ENCODE measurements around the gene HES2.
"Not testable (repeated sequence)": the region's sequence is repeated elsewhere in the genome, so short reads cannot be mapped to it uniquely, and the experiment has no call there.

The HES2 gene

DNA sequence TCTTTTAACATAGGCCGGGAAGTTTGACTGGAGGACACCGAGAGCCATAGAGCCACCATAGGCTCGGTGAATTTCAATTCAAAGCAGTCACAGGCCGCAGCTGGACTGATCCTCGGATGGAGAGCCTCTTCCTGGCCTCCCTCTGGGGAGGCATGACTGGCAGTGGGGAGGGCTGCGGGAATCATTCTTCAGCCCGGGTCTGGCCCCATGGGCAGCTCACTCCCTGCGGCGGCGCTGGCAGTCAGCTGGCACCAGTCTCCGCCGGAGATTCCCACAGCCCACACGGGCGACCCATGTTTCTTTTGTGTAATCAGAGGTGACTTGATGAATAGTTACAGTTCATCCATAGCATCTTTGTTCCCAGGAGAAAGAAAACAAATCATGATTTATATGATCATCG, 15.4 kb upstream of the HES2 start:
- DNase-seq: no peak

DNA sequence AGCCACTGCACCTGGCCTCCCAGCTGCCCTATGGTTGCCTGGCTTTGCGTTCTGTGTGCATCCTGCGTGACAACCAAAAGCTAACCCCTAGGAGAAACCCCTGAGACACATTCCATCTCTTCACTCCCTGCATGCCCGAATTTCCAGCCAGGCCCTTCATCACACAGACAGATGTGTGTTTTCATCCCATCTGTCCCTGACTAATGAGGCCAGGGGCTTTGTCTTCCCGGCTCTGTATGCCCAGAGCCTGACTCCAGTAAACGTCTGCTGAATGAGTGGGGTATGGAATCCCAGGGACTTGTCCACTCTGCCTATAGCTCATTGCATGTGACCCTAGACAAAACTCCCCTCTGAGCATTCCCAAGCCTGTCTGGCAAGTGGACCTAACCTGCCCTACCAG, 14.5 kb upstream of the HES2 start:
- no peak for DNase-seq

DNA sequence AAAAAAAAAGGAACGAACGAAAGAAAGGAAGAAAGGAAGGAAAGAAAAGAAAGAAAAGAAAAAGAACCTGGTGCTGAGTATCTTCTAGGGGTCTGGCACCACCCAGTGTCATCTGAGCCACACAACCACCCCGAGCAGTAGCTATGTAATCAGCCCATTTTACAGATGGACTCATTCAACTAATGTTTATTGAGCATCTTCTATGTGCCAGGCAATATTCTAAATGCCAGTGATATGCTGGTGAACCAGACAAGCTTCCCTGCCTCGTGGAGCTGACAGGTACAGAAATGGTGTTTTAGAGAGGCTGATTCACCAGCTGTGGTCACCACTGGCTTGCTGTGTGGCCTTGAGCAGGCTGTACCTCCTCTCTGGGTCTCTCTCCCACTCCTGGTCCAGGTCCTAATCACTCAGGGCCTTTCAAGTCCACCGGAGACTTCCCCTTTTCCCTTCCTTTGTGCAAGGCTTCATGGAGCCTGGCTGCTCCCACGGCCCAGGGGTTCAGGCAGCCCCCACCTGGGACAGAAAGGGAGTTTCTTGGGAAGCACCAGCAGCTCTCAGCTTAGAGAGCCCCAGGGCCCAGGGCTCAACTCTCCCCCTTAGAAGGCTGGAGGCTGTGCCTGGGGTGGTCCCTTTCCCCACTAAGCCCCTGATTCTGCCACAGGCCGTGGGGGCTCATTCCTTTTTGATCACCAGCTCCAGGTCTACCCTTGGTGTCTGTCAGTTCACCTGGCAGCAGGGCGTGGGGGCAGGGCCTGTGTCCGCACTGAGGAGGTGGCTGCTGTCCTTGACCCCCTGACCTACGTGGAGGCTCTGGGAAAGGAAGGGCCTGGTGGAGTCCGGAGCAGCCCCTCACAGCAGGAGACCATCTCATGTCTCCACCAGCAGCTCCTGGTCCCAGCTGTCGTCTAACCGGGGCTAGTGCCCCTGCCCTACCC, 12.2 kb upstream of the HES2 start:
- not testable (repeated sequence) for DNase-seq

DNA sequence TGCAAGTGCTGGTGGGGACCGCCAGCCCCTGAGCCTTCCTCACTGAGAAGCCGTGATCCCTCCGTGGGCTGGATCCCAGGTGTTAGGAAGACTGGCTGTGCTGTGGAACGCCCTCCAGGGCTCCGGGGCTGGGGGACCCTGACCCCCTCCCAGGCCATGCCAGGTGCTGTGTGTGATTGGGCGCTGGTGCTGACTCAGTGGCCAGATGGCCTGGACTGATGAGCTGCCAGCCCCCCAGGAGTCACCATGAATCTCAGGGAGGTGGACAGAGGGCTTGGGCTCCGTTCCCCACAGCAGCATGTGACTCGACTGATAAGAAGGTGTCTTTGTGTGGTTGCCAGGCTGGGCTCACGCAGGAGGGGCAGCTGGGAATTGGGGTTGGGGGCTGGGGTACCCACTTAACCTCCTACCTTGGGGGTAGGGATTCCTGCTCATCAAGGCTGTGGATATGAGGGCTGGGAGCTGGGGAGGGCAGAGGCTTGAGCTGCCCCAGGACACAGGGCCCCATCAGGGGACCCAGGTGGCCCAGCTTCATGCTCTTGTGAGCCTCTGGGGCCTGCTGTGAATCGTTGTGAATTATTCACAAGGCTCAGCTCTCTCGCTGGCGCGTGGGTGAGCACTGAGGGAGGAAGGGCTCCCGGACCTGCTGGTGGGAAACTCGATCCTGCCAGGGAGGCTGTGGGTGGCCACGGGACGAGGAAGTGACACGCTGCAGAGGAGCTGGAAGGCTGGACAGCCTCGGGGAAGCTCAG, 10.1 kb upstream of the HES2 start:
- not testable (repeated sequence) for DNase-seq

DNA sequence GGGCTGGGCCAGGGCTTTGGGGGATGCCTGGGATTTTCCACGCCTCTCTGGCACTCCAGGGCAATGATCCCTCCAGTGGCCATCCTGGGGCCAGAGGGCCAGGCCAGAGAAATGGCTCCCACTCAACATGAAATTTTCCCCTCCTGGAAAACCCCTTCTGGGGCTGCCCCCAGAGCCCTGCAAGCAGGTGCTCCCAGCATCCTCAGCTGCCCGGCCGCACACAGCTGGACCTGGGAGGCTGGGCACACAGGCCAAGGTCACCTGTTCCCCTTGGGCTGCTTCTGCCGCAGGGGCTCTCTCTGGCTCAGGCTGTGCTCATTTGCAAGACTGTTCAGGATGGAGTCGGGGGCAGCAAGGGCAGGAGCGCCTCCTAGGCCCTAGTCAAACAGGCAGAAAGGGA, 8.7 kb upstream of the HES2 start:
- not testable (repeated sequence) for DNase-seq

DNA sequence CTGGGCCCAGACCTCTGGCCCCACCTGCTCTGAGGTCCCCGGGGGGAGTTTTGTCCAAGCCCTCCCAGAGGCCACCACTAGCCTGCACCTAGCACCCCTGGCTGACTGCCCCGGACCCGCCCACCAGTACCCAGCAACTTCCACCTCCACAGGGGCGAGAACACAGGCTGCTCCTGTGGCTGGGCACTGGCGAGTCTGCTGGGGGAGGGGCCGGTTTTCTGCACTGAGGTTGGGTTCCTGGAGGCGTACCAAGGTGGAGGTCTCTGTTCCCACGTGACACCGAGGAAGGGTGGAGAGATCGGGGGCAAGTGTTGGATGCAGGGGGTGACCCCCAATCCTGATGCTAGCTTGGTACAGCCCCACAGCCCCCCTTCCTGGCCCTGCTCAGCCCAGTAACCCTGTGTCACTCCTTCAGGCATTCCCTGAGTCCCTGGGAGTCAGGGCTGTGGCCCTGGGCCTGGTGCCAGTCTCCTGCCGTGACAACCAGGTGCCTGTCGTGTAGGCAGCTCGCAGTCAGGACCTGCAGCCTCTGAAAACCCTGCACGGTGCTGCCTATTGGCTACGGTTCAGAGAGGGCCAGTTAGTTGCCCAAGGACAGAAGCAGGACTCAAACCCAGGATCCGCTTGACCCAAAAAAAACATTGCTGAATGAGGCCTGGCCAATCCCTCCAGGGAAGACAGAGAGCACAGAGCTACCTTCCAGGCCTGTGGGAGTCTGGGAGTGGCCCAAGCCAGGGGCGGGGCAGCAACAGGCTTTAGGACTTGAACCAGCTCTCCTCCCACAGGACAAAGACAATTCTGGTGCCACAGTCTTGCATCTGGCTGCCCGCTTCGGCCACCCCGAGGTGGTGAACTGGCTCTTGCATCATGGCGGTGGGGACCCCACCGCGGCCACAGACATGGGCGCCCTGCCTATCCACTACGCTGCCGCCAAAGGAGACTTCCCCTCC, 8.0 kb upstream of the HES2 start:
- no peak for DNase-seq

DNA sequence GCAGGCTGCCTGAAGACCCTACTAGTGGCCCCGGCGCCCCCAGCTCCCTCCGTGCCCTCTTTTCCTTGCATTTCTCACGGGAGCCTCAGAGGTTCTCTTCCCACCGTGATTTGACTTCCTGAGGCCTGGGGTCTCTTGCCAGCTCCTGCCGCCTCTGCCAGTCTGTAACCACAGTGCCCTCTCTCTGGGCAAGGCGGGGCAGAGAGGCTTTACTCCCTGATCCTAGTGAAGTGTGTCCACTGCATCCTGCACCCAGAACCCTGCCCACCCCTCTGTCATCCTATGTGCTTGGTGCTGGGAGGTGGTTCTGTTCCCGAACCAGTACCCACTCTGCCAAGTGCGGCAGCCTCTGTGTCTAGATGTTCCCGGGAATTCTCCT, 7.2 kb upstream of the HES2 start:
- no peak for DNase-seq

DNA sequence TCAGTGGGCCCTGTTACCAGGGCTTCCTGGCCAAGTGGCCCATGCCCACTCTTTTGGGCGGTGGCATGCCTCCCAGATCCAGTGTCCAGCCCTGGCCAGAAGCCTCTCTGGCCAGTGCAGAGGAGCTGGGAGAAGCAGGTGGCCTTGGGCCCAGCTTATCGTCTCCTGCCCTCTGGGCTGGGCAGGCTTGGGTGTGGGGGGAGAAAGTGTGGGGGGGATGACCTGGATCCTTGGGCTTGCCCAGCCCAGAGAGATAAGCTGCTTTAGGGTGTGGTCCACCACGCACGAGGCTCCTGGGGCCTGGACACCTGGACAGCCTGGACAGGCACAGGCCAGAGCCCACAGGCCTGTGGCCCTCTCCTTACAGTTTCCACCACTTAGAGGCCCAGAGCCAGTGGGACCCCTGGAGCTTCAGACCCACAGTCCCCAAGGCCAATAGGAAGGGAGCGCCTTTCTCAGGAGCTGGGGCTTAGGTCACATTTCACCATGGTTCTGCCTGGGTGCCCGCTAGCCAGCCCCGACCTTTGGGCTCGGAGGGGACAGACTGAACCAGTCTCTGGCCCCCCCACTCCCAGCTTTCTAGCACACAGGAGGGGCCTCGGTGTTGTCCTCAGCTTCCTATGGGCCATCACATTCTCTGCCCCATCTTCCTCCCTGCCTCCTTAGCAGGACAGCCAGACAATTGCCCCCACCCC, 6.7 kb upstream of the HES2 start:
- DNase-seq: no peak

DNA sequence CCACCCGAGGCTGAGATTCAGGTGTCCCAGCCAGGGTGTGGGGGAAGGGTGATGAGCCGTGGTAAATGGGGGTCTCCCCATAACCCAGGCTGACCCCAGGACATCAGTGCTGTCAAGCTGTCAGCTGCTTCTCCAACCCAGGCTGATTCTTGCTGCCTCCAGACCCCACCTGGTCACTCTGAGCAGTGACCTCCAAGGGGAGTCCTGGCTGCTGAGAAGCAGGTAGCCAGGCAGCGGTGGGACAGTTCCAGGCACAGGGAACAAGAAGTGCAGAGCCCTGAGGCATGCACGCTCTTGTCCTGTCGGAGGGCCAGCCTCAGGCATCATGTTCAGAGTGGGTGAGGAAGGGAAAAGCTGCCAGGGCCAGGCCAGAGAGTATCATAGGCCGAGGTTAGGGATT, 5.9 kb upstream of the HES2 start:
- no peak for DNase-seq

DNA sequence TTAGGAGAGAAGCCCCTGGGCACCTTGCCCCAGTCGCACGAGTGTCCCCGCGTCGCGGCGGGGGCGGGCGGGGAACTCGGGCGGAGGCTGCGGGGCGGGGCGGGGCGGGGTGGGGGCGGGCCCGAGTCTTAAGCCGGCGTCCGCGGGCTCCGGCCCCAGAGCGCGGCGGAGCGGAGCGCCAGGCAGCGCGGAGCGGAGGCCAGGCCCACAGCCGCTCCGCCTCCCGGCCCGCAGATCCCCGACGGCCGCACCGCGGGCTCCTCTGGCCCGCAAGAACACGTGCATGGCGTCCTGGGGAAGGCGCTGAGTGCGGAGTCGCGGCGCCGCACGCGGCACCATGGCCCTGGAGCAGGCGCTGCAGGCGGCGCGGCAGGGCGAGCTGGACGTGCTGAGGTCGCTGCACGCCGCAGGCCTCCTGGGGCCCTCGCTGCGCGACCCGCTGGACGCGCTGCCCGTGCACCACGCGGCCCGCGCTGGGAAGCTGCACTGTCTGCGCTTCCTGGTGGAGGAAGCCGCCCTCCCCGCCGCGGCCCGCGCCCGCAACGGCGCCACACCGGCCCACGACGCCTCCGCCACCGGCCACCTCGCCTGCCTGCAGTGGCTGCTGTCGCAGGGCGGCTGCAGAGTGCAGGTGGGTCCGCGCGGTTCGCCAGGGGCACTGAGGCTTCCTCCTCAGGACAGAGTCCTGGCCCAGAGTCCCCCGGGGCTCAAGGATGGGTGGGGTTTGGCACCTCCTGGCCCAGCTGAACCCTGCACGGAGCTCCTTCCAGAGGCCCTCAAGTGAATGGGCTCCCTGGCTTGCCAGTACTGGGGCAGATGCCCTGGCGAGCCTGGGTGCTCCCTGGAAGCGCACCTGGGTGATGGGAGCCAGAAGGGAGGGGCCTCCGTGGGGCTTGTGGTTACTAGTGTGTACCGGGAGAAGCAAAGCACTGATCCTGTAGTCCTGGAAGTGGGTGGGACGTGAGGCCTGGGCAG, 5.2 kb upstream of the HES2 start, which contains the start of gene ESPN:
Gene ESPN, plus strand, starts transcription at position 158 of the 975 bp plus-strand sequence. Its CDS starts 180 bp downstream, at position 338.
- no peak for DNase-seq

DNA sequence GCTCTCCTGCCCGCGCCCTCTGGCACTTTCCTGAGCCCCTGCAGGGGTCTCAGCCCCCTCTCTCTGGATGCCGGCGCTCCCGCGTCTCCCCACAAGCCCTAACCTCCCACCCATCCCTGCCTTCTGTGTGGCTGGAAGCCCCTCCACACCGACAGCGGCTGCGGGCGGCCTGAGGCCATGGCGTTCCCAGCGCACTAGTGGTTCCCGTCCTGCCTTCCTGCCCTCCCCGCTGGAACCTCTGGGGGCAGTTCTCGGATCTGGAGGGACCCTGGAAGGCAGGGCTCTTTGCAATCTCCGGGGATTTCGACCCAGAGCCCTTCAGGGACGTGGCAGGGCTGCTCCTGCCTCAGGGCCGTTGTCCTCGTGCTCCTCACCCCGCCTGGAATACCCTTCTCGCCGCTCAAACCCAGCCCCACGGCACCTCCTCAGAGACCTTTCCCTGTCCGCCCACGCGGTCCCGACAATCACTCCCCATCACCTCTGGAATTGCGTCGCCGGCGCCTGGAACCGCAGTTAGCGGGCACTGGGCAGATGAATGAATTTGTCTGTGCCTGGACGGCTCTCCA, 4.4 kb upstream of the HES2 start:
- no peak for DNase-seq

DNA sequence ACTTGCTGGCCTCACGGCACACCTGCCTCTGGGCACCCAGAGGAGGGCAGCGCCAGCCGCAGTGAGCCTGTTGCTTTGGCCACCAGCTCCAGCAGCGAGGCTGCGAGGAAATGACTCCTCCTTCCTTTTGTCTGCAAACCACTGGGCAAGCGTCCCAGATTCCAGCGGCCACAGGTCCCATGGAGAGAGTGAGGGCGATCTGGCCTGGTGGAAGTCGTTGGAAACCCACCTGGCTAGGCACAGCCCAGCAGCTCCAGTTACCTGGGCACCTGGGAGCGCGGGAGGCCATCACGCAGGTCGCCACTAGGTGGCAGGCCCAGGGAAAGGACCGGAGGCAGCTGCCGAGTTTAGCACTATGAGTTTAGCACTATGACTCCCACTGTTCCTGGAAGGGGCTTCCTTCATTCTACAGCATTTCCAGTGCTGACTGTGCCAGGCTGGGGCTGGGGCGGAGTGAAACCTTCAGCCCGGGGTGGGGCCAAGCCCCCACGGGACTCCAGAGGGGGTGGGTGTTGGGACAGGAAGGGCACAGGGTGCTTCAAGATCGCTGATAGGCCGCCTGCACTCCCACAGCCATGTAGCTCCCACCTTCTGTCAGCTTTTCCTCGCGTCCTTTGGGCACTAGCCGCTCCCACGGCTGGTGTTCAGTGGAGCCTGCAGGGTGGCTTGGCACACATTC, 3.7 kb upstream of the HES2 start:
- DNase-seq: peak; percentile 69

DNA sequence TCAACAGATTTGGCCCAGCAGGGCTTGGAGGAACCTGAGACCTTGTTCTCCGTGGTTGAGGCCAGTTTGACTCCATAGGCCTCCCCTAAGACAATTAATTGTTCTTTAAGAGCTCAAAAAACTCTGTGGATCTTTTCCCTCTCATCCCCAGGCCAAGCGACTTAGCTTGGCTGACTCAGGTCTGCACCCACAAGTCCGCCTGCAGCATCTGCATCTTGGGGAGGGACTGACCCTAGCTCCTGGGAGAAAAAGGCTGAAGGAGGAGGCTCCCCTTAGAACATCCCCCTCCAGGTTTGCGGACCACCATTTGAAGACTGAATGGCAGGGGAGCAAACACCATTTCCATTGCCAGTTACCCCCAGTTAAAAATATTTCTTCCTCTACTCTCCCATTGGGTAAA, 1.5 kb upstream of the HES2 start:
- DNase-seq: no peak

DNA sequence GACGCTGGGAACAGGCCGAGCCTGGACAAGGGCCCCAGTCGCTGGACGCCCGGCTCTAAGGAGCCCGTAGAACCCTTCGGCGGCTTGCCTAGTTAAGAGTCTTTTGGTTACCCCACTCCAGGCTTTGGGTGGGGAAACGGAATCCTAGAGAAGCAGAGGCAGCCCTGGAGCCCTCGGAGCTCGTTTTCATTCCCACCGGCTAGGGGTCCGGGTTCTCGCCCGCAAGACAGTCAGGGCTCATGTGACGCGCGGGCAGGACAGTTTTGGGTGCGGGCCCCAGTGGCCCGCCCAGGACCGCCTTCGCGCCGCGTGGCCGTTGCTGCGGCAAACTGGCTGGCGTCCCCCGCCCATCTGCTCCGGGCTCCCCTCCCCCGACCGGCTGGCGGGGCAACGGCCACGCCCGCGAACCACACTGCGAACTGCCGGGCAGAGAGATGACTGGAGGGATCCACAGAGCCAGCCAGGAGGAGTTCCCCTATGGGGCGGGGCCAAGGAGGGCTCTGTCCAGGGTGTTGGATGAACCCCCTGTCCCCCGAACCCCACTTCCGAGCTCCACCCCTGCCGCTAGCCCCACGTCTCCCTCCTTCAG, 829 bp upstream of the HES2 start:
- no peak for DNase-seq

DNA sequence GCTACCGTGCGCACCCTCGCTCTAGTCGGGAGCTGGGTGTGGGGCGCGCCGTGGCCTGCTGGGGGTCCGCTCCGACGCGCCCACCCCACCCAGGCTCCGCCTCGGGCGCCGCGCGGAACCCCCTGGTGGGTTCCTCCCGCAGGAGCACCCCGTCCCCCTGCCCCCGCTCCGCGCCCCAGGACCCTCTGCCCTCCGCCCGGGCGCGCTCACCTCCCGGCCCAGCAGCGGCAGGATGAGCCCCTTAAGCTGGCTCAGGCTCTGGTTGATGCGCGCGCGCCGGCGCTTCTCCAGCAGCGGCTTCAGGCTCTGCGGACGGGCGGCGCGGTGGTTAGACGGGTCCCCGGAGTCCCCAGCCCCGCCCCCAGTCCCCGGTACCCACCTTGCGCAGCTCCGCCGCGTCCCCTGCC, 319 bp downstream of the HES2 start:
- DNase-seq: no peak

DNA sequence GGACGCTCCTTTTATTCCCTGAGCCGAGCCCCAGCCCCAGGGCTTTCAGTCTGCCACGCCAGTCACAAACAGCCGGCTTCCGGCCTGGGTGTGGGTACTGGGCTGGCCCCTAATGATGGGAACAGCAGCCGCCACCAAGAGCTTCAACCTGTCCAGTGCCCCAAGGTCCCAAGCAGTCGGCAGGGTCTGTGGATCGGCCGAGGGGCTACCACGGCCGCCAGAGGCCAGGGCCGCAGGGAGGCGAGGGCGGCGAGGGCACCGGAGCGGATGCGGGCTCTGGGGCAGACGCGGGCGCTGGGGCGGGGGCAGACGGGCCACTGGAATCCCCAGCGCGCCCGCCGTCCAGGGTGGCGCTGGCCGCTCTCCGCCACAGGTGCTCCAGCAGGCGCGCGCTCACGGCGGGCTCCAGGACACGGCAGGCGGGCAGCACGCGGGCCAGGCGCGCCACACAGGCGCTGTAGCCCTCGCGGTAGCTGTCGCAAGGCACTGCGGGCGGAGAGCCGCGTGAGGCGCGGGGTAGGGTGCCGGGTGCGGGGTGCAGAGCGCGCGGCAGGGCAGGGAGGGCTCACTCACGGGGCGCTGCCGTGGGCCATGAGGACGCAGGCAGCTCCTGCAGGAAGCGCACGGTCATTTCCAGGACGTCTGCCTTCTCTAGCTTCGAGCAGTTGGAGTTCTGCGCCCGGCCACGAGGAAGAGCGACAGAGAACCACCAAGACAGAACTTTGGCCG, 887 bp downstream of the HES2 start:
- no peak for DNase-seq

DNA sequence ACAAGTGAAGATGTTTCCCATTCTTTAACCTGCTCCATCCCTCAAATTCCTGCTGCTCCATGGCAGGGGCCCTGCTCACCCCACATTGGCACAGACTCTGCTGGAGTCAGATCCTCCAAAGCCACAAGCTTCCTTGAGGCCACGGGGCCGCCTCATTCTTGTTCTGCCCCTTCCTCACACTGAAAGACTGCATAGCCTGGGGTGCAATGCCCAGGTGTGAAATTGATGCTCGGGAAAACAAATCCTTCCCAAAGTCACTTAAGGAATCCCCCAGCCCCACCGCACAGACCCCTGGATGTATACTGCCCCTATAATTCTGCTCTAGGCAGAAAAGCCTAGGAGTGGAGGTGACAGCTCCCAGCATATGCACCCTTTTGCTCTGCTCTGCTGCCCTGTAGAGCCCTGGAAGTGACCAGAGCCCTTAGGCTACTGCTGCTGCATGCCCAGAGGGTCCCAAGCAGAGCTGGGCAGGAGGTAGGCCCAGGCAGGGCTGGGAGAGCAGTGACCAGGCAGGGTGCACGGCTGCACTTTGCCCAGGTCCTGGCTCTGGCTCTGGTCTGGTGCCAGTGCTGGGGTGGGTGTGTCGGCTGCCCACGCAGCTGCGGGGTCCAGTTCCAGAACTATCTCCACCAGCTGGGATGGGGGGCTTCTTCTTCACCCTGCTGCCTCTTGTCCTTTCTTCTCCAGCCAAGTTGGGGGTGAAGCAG, 1.6 kb downstream of the HES2 start:
- DNase-seq: no peak

DNA sequence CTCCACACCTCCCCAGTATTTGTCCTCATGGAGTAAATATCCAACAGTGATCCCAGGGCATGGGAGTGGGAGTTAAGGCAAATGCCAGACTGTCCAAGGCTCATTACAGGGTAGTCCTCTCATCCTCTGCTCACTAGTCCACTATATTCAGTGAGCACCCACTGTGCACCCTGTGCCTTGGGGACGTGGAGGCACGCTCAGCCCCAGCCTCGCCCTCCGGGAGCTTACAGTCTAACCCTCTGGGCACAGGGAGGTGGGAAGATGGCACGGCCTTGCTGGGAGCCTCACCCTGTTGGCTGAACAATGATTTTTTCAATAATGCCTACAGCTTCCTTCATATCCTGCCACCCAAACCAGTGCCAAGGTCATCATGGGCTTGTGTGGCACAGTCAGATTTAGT, 2.8 kb downstream of the HES2 start:
- no peak for DNase-seq

Data from stimulated activated naive CD4-positive, alpha-beta T cell treated with Interleukin-2 at 50 U/mL for 16 hours (primary cell).